Measurements from ENCODE around the gene LCP2. TPM values are rescaled to one million over a fixed set of nuclear protein-coding genes. Genes with fewer than 3 reads are reported as not detected.
A peak's percentile ranks its signal among the peaks of the same experiment; 100 is the strongest.

The LCP2 gene
- total and polyA plus RNA-seq, 3 experiments from 2014 or later: 219 to 288 (median 224) TPM

- no peaks in the 10 kb centered on the region for H3K36me3 Mint-ChIP-seq
- H3K9me3 Mint-ChIP-seq: no peaks in the 10 kb centered on the region
Measured at GRCh38 chr5:170225326-170226128, 72.0 kb downstream of the LCP2 start.

GRCh38 chr5:170223906-170224305 is 73.7 kb downstream of the LCP2 start:
- no peaks in the 10 kb centered on the region for H3K4me1 ChIP-seq (ENCODE audit: insufficient read depth, low read length)
- peaks cover 0 to 7% of the 10 kb centered on the region in 2 donors for H3K27me3 Mint-ChIP-seq

More at GRCh38 chr5:170225326-170226128, 72.0 kb downstream of the LCP2 start:
- Histone ChIP-seq H3K4me3 (ENCODE audit: low read length) (no peak overlapping the region), H3K27ac (ENCODE audit: low read depth, low read length) (no peak overlapping the region), H3K36me3 (ENCODE audit: insufficient read depth, low read length) (no peaks in the 10 kb centered on the region), H3K4me1 (ENCODE audit: insufficient read depth, low read length) (no peaks in the 10 kb centered on the region), H3K27me3 (ENCODE audit: insufficient read depth, low read length, poor library complexity, severe bottlenecking) (no peaks in the 10 kb centered on the region), H3K9me3 (ENCODE audit: low read length) (no peaks in the 10 kb centered on the region)
- Mint-ChIP-seq H3K4me1 (peaks cover 3 to 6% (median 4%) of the 10 kb centered on the region in 3 donors), H3K27me3 (peaks cover 0 to 8% of the 10 kb centered on the region in 2 donors), H3K27ac (peak overlapping the region in 2 of 8 donors; percentile 5 to 74), H3K4me3 (no peak overlapping the region)
- POLR2A ChIA-PET: interaction anchor here (1.2 to 1.7 kb wide), 3 partner anchors 42 to 113 kb away, joined by 3 to 8 read pairs (median 3); no protein-coding TSS in a partner anchor
- CTCF ChIA-PET: interaction anchor here (0.7 to 10.5 kb wide), 35 partner anchors 8 to 209 kb away, joined by 3 to 172 read pairs (median 5); partner anchors contain the start of gene LCP2
- peak; percentile 62 to 80 (median 63) for DNase-seq

GRCh38 chr5:170223360-170223759 is 74.2 kb downstream of the LCP2 start:
- ChIA-PET POLR2A (no interaction called here), CTCF (interaction anchor here (0.7 to 10.5 kb wide), 6 partner anchors 39 to 198 kb away, joined by 3 to 172 read pairs (median 4); no protein-coding TSS in a partner anchor)
- Mint-ChIP-seq H3K27me3 (peaks cover 0 to 7% of the 10 kb centered on the region in 2 donors), H3K4me3 (no peak overlapping the region), H3K36me3 (peaks cover 0 to 2% (median 0%) of the 10 kb centered on the region in 3 donors), H3K4me1 (peaks cover 3 to 6% (median 4%) of the 10 kb centered on the region in 3 donors), H3K27ac (no peak overlapping the region), H3K9me3 (no peaks in the 10 kb centered on the region)
- Histone ChIP-seq H3K4me3 (ENCODE audit: low read length) (no peak overlapping the region), H3K27me3 (ENCODE audit: insufficient read depth, low read length, poor library complexity, severe bottlenecking) (no peaks in the 10 kb centered on the region), H3K9me3 (ENCODE audit: low read length) (no peaks in the 10 kb centered on the region), H3K36me3 (ENCODE audit: insufficient read depth, low read length) (no peaks in the 10 kb centered on the region), H3K4me1 (ENCODE audit: insufficient read depth, low read length) (no peaks in the 10 kb centered on the region), H3K27ac (ENCODE audit: low read depth, low read length) (no peak overlapping the region)
- no peak for DNase-seq

More at GRCh38 chr5:170223906-170224305, 73.7 kb downstream of the LCP2 start:
- no peaks in the 10 kb centered on the region for H3K27me3 ChIP-seq (ENCODE audit: insufficient read depth, low read length, poor library complexity, severe bottlenecking)
- H3K9me3 ChIP-seq (ENCODE audit: low read length): no peaks in the 10 kb centered on the region
- no peaks in the 10 kb centered on the region for H3K36me3 ChIP-seq (ENCODE audit: insufficient read depth, low read length)
- Mint-ChIP-seq H3K36me3 (peaks cover 0 to 2% (median 0%) of the 10 kb centered on the region in 3 donors), H3K4me3 (no peak overlapping the region), H3K4me1 (peaks cover 3 to 6% (median 4%) of the 10 kb centered on the region in 3 donors), H3K27ac (no peak overlapping the region), H3K9me3 (no peaks in the 10 kb centered on the region)
- no peak for DNase-seq
- CTCF ChIA-PET: interaction anchor here (0.9 to 10.5 kb wide), 6 partner anchors 39 to 121 kb away, joined by 3 to 172 read pairs (median 4); no protein-coding TSS in a partner anchor
- no peak overlapping the region for H3K4me3 ChIP-seq (ENCODE audit: low read length)
- H3K27ac ChIP-seq (ENCODE audit: low read depth, low read length): no peak overlapping the region
- POLR2A ChIA-PET: no interaction called here

- H3K9me3 Mint-ChIP-seq: no peaks in the 10 kb centered on the region
- H3K27me3 Mint-ChIP-seq: peaks cover under 1 to 5% of the 10 kb centered on the region in 2 donors
- peaks cover 3 to 6% (median 4%) of the 10 kb centered on the region in 3 donors for H3K4me1 Mint-ChIP-seq
- ChIA-PET CTCF (interaction anchor here (1.2 to 10.5 kb wide), 3 partner anchors 10 to 200 kb away, joined by 3 to 172 read pairs (median 3); no protein-coding TSS in a partner anchor), POLR2A (no interaction called here)
- H3K9me3 ChIP-seq (ENCODE audit: low read length): no peaks in the 10 kb centered on the region
- H3K27me3 ChIP-seq (ENCODE audit: insufficient read depth, low read length, poor library complexity, severe bottlenecking): no peaks in the 10 kb centered on the region
- H3K4me1 ChIP-seq (ENCODE audit: insufficient read depth, low read length): no peaks in the 10 kb centered on the region
- H3K27ac Mint-ChIP-seq: no peak overlapping the region
- DNase-seq: no peak
- H3K36me3 ChIP-seq (ENCODE audit: insufficient read depth, low read length): no peaks in the 10 kb centered on the region
- no peak overlapping the region for H3K27ac ChIP-seq (ENCODE audit: low read depth, low read length)
- H3K36me3 Mint-ChIP-seq: peaks cover 0 to 2% (median 0%) of the 10 kb centered on the region in 3 donors
- H3K4me3 Mint-ChIP-seq: no peak overlapping the region
- no peak overlapping the region for H3K4me3 ChIP-seq (ENCODE audit: low read length)
Measured at GRCh38 chr5:170221327-170221741, 76.2 kb downstream of the LCP2 start.

GRCh38 chr5:170220191-170220590 is 77.4 kb downstream of the LCP2 start:
- ChIA-PET POLR2A (no interaction called here), CTCF (interaction anchor here (1.2 to 10.5 kb wide), 3 partner anchors 9 to 201 kb away, joined by 3 to 172 read pairs (median 3); no protein-coding TSS in a partner anchor)
- no peak for DNase-seq
- H3K4me3 Mint-ChIP-seq: no peak overlapping the region
- no peaks in the 10 kb centered on the region for H3K4me1 ChIP-seq (ENCODE audit: insufficient read depth, low read length)
- H3K36me3 Mint-ChIP-seq: peaks cover 0 to 2% (median 0%) of the 10 kb centered on the region in 3 donors
- H3K27me3 Mint-ChIP-seq: peaks cover 3 to 7% of the 10 kb centered on the region in 2 donors
- H3K36me3 ChIP-seq (ENCODE audit: insufficient read depth, low read length): no peaks in the 10 kb centered on the region
- H3K4me1 Mint-ChIP-seq: no peaks in the 10 kb centered on the region
- H3K9me3 Mint-ChIP-seq: no peaks in the 10 kb centered on the region
- H3K27ac Mint-ChIP-seq: no peak overlapping the region
- H3K27me3 ChIP-seq (ENCODE audit: insufficient read depth, low read length, poor library complexity, severe bottlenecking): no peaks in the 10 kb centered on the region
- no peak overlapping the region for H3K27ac ChIP-seq (ENCODE audit: low read depth, low read length)
- H3K4me3 ChIP-seq (ENCODE audit: low read length): no peak overlapping the region
- no peaks in the 10 kb centered on the region for H3K9me3 ChIP-seq (ENCODE audit: low read length)

GRCh38 chr5:170219615-170220014 is 78.0 kb downstream of the LCP2 start:
- Mint-ChIP-seq H3K27me3 (peaks cover 2 to 7% of the 10 kb centered on the region in 2 donors), H3K4me3 (no peak overlapping the region), H3K27ac (peak overlapping the region in 1 of 8 donors; percentile 77), H3K9me3 (no peaks in the 10 kb centered on the region), H3K4me1 (no peaks in the 10 kb centered on the region), H3K36me3 (peaks cover 0 to 2% (median 0%) of the 10 kb centered on the region in 3 donors)
- no peak overlapping the region for H3K4me3 ChIP-seq (ENCODE audit: low read length)
- no peaks in the 10 kb centered on the region for H3K4me1 ChIP-seq (ENCODE audit: insufficient read depth, low read length)
- no peaks in the 10 kb centered on the region for H3K36me3 ChIP-seq (ENCODE audit: insufficient read depth, low read length)
- H3K27me3 ChIP-seq (ENCODE audit: insufficient read depth, low read length, poor library complexity, severe bottlenecking): no peaks in the 10 kb centered on the region
- ChIA-PET CTCF (interaction anchor here (10.5 kb wide), 1 partner anchor 121 kb away, joined by 172 read pairs; no protein-coding TSS in a partner anchor), POLR2A (no interaction called here)
- no peaks in the 10 kb centered on the region for H3K9me3 ChIP-seq (ENCODE audit: low read length)
- no peak for DNase-seq
- no peak overlapping the region for H3K27ac ChIP-seq (ENCODE audit: low read depth, low read length)

GRCh38 chr5:170218726-170219125 is 78.9 kb downstream of the LCP2 start:
- H3K4me3 ChIP-seq (ENCODE audit: low read length): no peak overlapping the region
- Mint-ChIP-seq H3K27me3 (peaks cover 5 to 11% of the 10 kb centered on the region in 2 donors), H3K4me3 (no peak overlapping the region), H3K36me3 (peaks cover 0 to 2% (median 0%) of the 10 kb centered on the region in 3 donors), H3K4me1 (no peaks in the 10 kb centered on the region), H3K27ac (no peak overlapping the region), H3K9me3 (no peaks in the 10 kb centered on the region)
- H3K36me3 ChIP-seq (ENCODE audit: insufficient read depth, low read length): no peaks in the 10 kb centered on the region
- CTCF ChIA-PET: interaction anchor here (1.8 to 10.5 kb wide), 2 partner anchors 118 to 122 kb away, joined by 6 to 172 read pairs; no protein-coding TSS in a partner anchor
- H3K9me3 ChIP-seq (ENCODE audit: low read length): no peaks in the 10 kb centered on the region
- POLR2A ChIA-PET: no interaction called here
- H3K27me3 ChIP-seq (ENCODE audit: insufficient read depth, low read length, poor library complexity, severe bottlenecking): no peaks in the 10 kb centered on the region
- H3K4me1 ChIP-seq (ENCODE audit: insufficient read depth, low read length): no peaks in the 10 kb centered on the region
- H3K27ac ChIP-seq (ENCODE audit: low read depth, low read length): no peak overlapping the region
- DNase-seq: no peak

GRCh38 chr5:170217831-170218230 is 79.7 kb downstream of the LCP2 start:
- H3K9me3 Mint-ChIP-seq: no peaks in the 10 kb centered on the region
- Histone ChIP-seq H3K4me1 (ENCODE audit: insufficient read depth, low read length) (no peaks in the 10 kb centered on the region), H3K27me3 (ENCODE audit: insufficient read depth, low read length, poor library complexity, severe bottlenecking) (no peaks in the 10 kb centered on the region), H3K36me3 (ENCODE audit: insufficient read depth, low read length) (no peaks in the 10 kb centered on the region), H3K4me3 (ENCODE audit: low read length) (no peak overlapping the region), H3K9me3 (ENCODE audit: low read length) (no peaks in the 10 kb centered on the region), H3K27ac (ENCODE audit: low read depth, low read length) (no peak overlapping the region)
- no peak overlapping the region for H3K4me3 Mint-ChIP-seq
- CTCF ChIA-PET: interaction anchor here (1.0 to 1.8 kb wide), 3 partner anchors 8 to 121 kb away, joined by 4 to 6 read pairs (median 6); no protein-coding TSS in a partner anchor
- H3K4me1 Mint-ChIP-seq: no peaks in the 10 kb centered on the region
- peaks cover 6 to 13% of the 10 kb centered on the region in 2 donors for H3K27me3 Mint-ChIP-seq
- H3K36me3 Mint-ChIP-seq: peaks cover 0 to 2% (median 0%) of the 10 kb centered on the region in 3 donors
- H3K27ac Mint-ChIP-seq: no peak overlapping the region
- DNase-seq: no peak
- POLR2A ChIA-PET: no interaction called here

Data from CD8-positive, alpha-beta memory T cell (primary cell).